Activated CD4-positive, alpha-beta memory T cell treated with anti-CD3 and anti-CD28 coated beads for 36 hours (primary cell): ENCODE results near the gene NDUFS6. TPM values are rescaled to one million over a fixed set of nuclear protein-coding genes. Genes with fewer than 3 reads are reported as not detected.
"Not testable (repeated sequence)": the region's sequence is repeated elsewhere in the genome, so short reads cannot be mapped to it uniquely, and the experiment has no call there.

ENCODE experiments used
- CTCF ChIA-PET: fragments of 350-600 bp; sonication (Branson Sonifier 250); formaldehyde crosslinking; loops from one replicate; lab custom pipeline; 2021; ENCODE audit warnings: antibody characterized with exemption, inconsistent platforms; lab: Charles Lee
- POLR2A ChIA-PET: fragments of 350-600 bp; sonication (Branson Sonifier 250); formaldehyde crosslinking; loops from one replicate; lab custom pipeline; 2021; ENCODE audit warnings: antibody characterized with exemption; lab: Charles Lee
- DNase-seq: peaks from one replicate; pipeline ENCODE4 v3.0.0-alpha.2; 2020
- H3K27ac Mint-ChIP-seq: one replicate; pipeline ENCODE4 v1.8.0; 2021; ENCODE audit warnings: mixed read lengths
- H3K27me3 Mint-ChIP-seq: one replicate; pipeline ENCODE4 v1.8.0; 2021; ENCODE audit warnings: mixed read lengths
- H3K36me3 Mint-ChIP-seq: one replicate; pipeline ENCODE4 v1.8.0; 2021; ENCODE audit warnings: mixed read lengths
- H3K4me1 Mint-ChIP-seq: one replicate; pipeline ENCODE4 v1.8.0; 2021; ENCODE audit warnings: low read depth, mixed read lengths
- H3K4me3 Mint-ChIP-seq: one replicate; pipeline ENCODE4 v1.8.0; 2021; ENCODE audit warnings: mild to moderate bottlenecking, mixed read lengths
- H3K9me3 Mint-ChIP-seq: one replicate; pipeline ENCODE4 v1.8.0; 2021; ENCODE audit warnings: mixed read lengths
- intact Hi-C: fragments of 100-400 bp; cut with micrococcal nuclease; formaldehyde crosslinking; loops from one replicate; pipeline ENCODE4 v1.15.1; 2023
- total RNA-seq, 2 experiments: library from RNA; stranded (reverse); gene quantifications; one replicate each; pipeline ENCODE4 v1.2.3, GENCODE V29; 2021

Gene NDUFS6
- total RNA-seq, 2 experiments from 2014 or later = 38.9 to 39.5 TPM

- H3K27ac Mint-ChIP-seq, POLR2A ChIA-PET, DNase-seq, H3K4me1 Mint-ChIP-seq, H3K27me3 Mint-ChIP-seq, CTCF ChIA-PET, intact Hi-C loops, H3K4me3 Mint-ChIP-seq, H3K9me3 Mint-ChIP-seq: not testable (repeated sequence)
- peaks cover 61% of the 10 kb centered on the region for H3K36me3 Mint-ChIP-seq
These were observed 15.4 kb downstream of the NDUFS6 start for GRCh38 chr5:1816495-1817089.

- Mint-ChIP-seq H3K9me3 (no peaks in the 10 kb centered on the region), H3K27ac (no peak overlapping the region), H3K4me3 (no peak overlapping the region), H3K36me3 (peaks cover 57% of the 10 kb centered on the region), H3K27me3 (no peaks in the 10 kb centered on the region), H3K4me1 (no peaks in the 10 kb centered on the region)
- no peak for DNase-seq
- intact Hi-C loops = no loop called here
- ChIA-PET CTCF (interaction anchor here (1.3 kb wide), 1 partner anchor 173 kb away, joined by 6 read pairs; no protein-coding TSS in a partner anchor), POLR2A (no interaction called here)
These were observed 16.2 kb downstream of the NDUFS6 start for GRCh38 chr5:1817261-1818043.

GRCh38 chr5:1818784-1819183, 17.6 kb downstream of the NDUFS6 start:
- POLR2A ChIA-PET = no interaction called here
- no peaks in the 10 kb centered on the region for H3K9me3 Mint-ChIP-seq
- CTCF ChIA-PET = interaction anchor here (1.3 kb wide), 1 partner anchor 174 kb away, joined by 6 read pairs; no protein-coding TSS in a partner anchor
- intact Hi-C loops = no loop called here
- peaks cover 55% of the 10 kb centered on the region for H3K36me3 Mint-ChIP-seq
- peak overlapping the region; percentile 7 for H3K27ac Mint-ChIP-seq
- no peaks in the 10 kb centered on the region for H3K4me1 Mint-ChIP-seq
- H3K27me3 Mint-ChIP-seq = no peaks in the 10 kb centered on the region
- no peak overlapping the region for H3K4me3 Mint-ChIP-seq
- DNase-seq = no peak

GRCh38 chr5:1819458-1819857, 18.3 kb downstream of the NDUFS6 start:
- POLR2A ChIA-PET = no interaction called here
- CTCF ChIA-PET = no interaction called here
- Mint-ChIP-seq H3K9me3 (no peaks in the 10 kb centered on the region), H3K27me3 (no peaks in the 10 kb centered on the region), H3K27ac (no peak overlapping the region), H3K36me3 (peaks cover 49% of the 10 kb centered on the region), H3K4me1 (no peaks in the 10 kb centered on the region), H3K4me3 (no peak overlapping the region)
- intact Hi-C loops = no loop called here
- DNase-seq = no peak

- CTCF ChIA-PET = no interaction called here
- H3K27ac Mint-ChIP-seq = no peak overlapping the region
- no peaks in the 10 kb centered on the region for H3K27me3 Mint-ChIP-seq
These were observed 19.2 kb downstream of the NDUFS6 start for GRCh38 chr5:1820381-1820780.

GRCh38 chr5:1820926-1821325, 19.7 kb downstream of the NDUFS6 start:
- POLR2A ChIA-PET = no interaction called here
- CTCF ChIA-PET = no interaction called here
- peaks cover 37% of the 10 kb centered on the region for H3K36me3 Mint-ChIP-seq
- intact Hi-C loops = no loop called here
- H3K27ac Mint-ChIP-seq = no peak overlapping the region
- H3K9me3 Mint-ChIP-seq = no peaks in the 10 kb centered on the region
- H3K4me3 Mint-ChIP-seq = no peak overlapping the region
- DNase-seq = no peak
- H3K27me3 Mint-ChIP-seq = no peaks in the 10 kb centered on the region
- no peaks in the 10 kb centered on the region for H3K4me1 Mint-ChIP-seq

More at GRCh38 chr5:1820381-1820780, 19.2 kb downstream of the NDUFS6 start:
- H3K4me1 Mint-ChIP-seq = no peaks in the 10 kb centered on the region
- H3K36me3 Mint-ChIP-seq = peaks cover 41% of the 10 kb centered on the region
- intact Hi-C loops = no loop called here
- no peaks in the 10 kb centered on the region for H3K9me3 Mint-ChIP-seq
- no peak overlapping the region for H3K4me3 Mint-ChIP-seq
- POLR2A ChIA-PET = no interaction called here
- no peak for DNase-seq

- DNase-seq = no peak
- no peaks in the 10 kb centered on the region for H3K4me1 Mint-ChIP-seq
- no peaks in the 10 kb centered on the region for H3K27me3 Mint-ChIP-seq
- H3K27ac Mint-ChIP-seq = no peak overlapping the region
- no peaks in the 10 kb centered on the region for H3K9me3 Mint-ChIP-seq
- ChIA-PET CTCF (no interaction called here), POLR2A (no interaction called here)
- H3K36me3 Mint-ChIP-seq = peaks cover 30% of the 10 kb centered on the region
- no peak overlapping the region for H3K4me3 Mint-ChIP-seq
- intact Hi-C loops = no loop called here
These were observed 20.7 kb downstream of the NDUFS6 start for GRCh38 chr5:1821862-1822261.

- Mint-ChIP-seq H3K36me3 (peaks cover 15% of the 10 kb centered on the region), H3K9me3 (no peaks in the 10 kb centered on the region), H3K4me3 (no peak overlapping the region), H3K4me1 (no peaks in the 10 kb centered on the region), H3K27ac (no peak overlapping the region), H3K27me3 (no peaks in the 10 kb centered on the region)
- DNase-seq = no peak
- CTCF ChIA-PET = no interaction called here
- intact Hi-C loops = no loop called here
- POLR2A ChIA-PET = no interaction called here
These were observed 22.3 kb downstream of the NDUFS6 start for GRCh38 chr5:1823381-1824034.

- Mint-ChIP-seq H3K36me3 (peaks cover 14% of the 10 kb centered on the region), H3K4me1 (no peaks in the 10 kb centered on the region), H3K4me3 (no peak overlapping the region), H3K27me3 (no peaks in the 10 kb centered on the region), H3K9me3 (no peaks in the 10 kb centered on the region), H3K27ac (no peak overlapping the region)
- intact Hi-C loops = no loop called here
- CTCF ChIA-PET = no interaction called here
- no peak for DNase-seq
- POLR2A ChIA-PET = no interaction called here
These were observed 23.1 kb downstream of the NDUFS6 start for GRCh38 chr5:1824109-1824821.

- Mint-ChIP-seq H3K9me3 (no peaks in the 10 kb centered on the region), H3K27ac (no peak overlapping the region), H3K36me3 (peaks cover 14% of the 10 kb centered on the region), H3K4me1 (no peaks in the 10 kb centered on the region), H3K4me3 (no peak overlapping the region), H3K27me3 (no peaks in the 10 kb centered on the region)
- POLR2A ChIA-PET = no interaction called here
- CTCF ChIA-PET = no interaction called here
- DNase-seq = no peak
- intact Hi-C loops = no loop called here
These were observed 24.0 kb downstream of the NDUFS6 start for GRCh38 chr5:1824903-1825841.

GRCh38 chr5:1826235-1826980, 25.2 kb downstream of the NDUFS6 start:
- Mint-ChIP-seq H3K36me3 (peaks cover 7% of the 10 kb centered on the region), H3K27ac (no peak overlapping the region), H3K9me3 (no peaks in the 10 kb centered on the region), H3K27me3 (no peaks in the 10 kb centered on the region), H3K4me3 (no peak overlapping the region), H3K4me1 (no peaks in the 10 kb centered on the region)
- no peak for DNase-seq
- intact Hi-C loops = no loop called here
- ChIA-PET CTCF (no interaction called here), POLR2A (no interaction called here)
